Neural progenitor cell (in vitro differentiated cells): ENCODE results near the gene OR52N4.

ENCODE experiments used
- CTCF ChIP-seq: fragments of 200-600 bp; sonication (generic); IDR thresholded peaks from 2 replicates; pipeline ENCODE4 v1.5.1; 2017; ENCODE audit warnings: antibody characterized with exemption, mild to moderate bottlenecking
- EZH2 ChIP-seq: fragments of 200-600 bp; sonication (generic); IDR thresholded peaks from 2 replicates; pipeline ENCODE4 v1.6.1; 2017; ENCODE audit warnings: antibody characterized with exemption, mild to moderate bottlenecking, moderate library complexity

GRCh38 chr11:5753943-5754342 lies at the start of gene OR52N4:
- TF ChIP-seq CTCF (no peak), EZH2 (no peak)
